A673 (cell line): ENCODE results near the gene AADACL3.
"Not testable (repeated sequence)": the region's sequence is repeated elsewhere in the genome, so short reads cannot be mapped to it uniquely, and the experiment has no call there.

Source experiments
- CTCF ChIP-seq: fragments of 300-800, 200-600 bp; sonication (generic); conservative IDR thresholded peaks from 2 replicates; pipeline ENCODE4 v1.5.1; 2017; ENCODE audit warnings: low read depth, mild to moderate bottlenecking, antibody characterized with exemption, low read length, moderate library complexity, mixed read lengths
- EZH2 ChIP-seq: fragments of 200-600 bp; sonication (generic); IDR thresholded peaks from 2 replicates; pipeline ENCODE4 v1.6.1; 2017; ENCODE audit warnings: borderline replicate concordance, low read depth, mild to moderate bottlenecking, mixed read lengths, antibody characterized with exemption, low read length; ENCODE audit not compliant: poor library complexity, severe bottlenecking

- not testable (repeated sequence) for TF ChIP-seq CTCF, EZH2
Observed at GRCh38 chr1:12731084-12731483, 15.2 kb downstream of the AADACL3 start.
